ENCODE measurements around the gene ASPHD1. TPM values are rescaled to one million over a fixed set of nuclear protein-coding genes. Genes with fewer than 3 reads are reported as not detected.

ASPHD1 gene
- 13.1 TPM for total RNA-seq

GRCh38 chr16:29900102-29900887 is at the start of gene ASPHD1:
Gene ASPHD1 (plus strand): TSS chr16:29900488. CDS start chr16:29900972, 484 bp downstream.

GRCh38 chr16:29862884-29863668 is 37.2 kb upstream of the ASPHD1 start, which contains the start of gene CDIPT:
Gene CDIPT (minus strand): TSS chr16:29863226. CDS start chr16:29862857, 369 bp downstream.

GRCh38 chr16:29899516-29900101 is 679 bp upstream of the ASPHD1 start, which contains the start of gene SEZ6L2:
Gene SEZ6L2 (minus strand): TSS chr16:29899550. CDS start chr16:29899019, 531 bp downstream.

GRCh38 chr16:29925781-29926710 is 25.8 kb downstream of the ASPHD1 start, which contains the start of gene KCTD13:
Gene KCTD13 (minus strand): TSS chr16:29926226. CDS start chr16:29926033, 193 bp downstream.

Other genes with a start within 250 kb of the ASPHD1 start
- under 0.01 TPM for gene SPN, start 237.2 kb upstream of the ASPHD1 start, total RNA-seq
- 2.8 TPM for gene QPRT, start 221.3 kb upstream of the ASPHD1 start, total RNA-seq
- gene C16orf54, start 154.5 kb upstream of the ASPHD1 start, total RNA-seq, result 0.31 TPM
- gene ZG16, start 122.2 kb upstream of the ASPHD1 start, total RNA-seq, result not detected
- 52.9 TPM for gene KIF22, start 109.7 kb upstream of the ASPHD1 start, total RNA-seq
- gene MAZ, start 94.0 kb upstream of the ASPHD1 start, total RNA-seq, result 292 TPM
- 36.0 TPM for gene PRRT2, start 88.3 kb upstream of the ASPHD1 start, total RNA-seq
- gene PAGR1, start 84.3 kb upstream of the ASPHD1 start, total RNA-seq, result 18.8 TPM
- gene MVP, start 80.0 kb upstream of the ASPHD1 start, total RNA-seq, result 5.6 TPM
- gene CDIPT, start 37.3 kb upstream of the ASPHD1 start, total RNA-seq, result 48.8 TPM
- 52.0 TPM for gene SEZ6L2, start 938 bp upstream of the ASPHD1 start, total RNA-seq
- gene KCTD13, start 25.7 kb downstream of the ASPHD1 start, total RNA-seq, result 36.6 TPM
- 25.4 TPM for gene TMEM219, start 61.6 kb downstream of the ASPHD1 start, total RNA-seq
- 55.4 TPM for gene TAOK2, start 73.4 kb downstream of the ASPHD1 start, total RNA-seq
- 18.8 TPM for gene HIRIP3, start 95.1 kb downstream of the ASPHD1 start, total RNA-seq
- gene INO80E, start 95.8 kb downstream of the ASPHD1 start, total RNA-seq, result 22.8 TPM
- 17.2 TPM for gene DOC2A, start 110.5 kb downstream of the ASPHD1 start, total RNA-seq
- not detected for gene C16orf92, start 122.7 kb downstream of the ASPHD1 start, total RNA-seq
- gene TLCD3B, start 130.8 kb downstream of the ASPHD1 start, total RNA-seq, result 24.4 TPM
- gene ALDOA, start 165.3 kb downstream of the ASPHD1 start, total RNA-seq, result 89.8 TPM
- 60.4 TPM for gene PPP4C, start 175.5 kb downstream of the ASPHD1 start, total RNA-seq
- gene TBX6, start 191.4 kb downstream of the ASPHD1 start, total RNA-seq, result 0.31 TPM
- gene YPEL3, start 195.7 kb downstream of the ASPHD1 start, total RNA-seq, result 29.1 TPM
- gene GDPD3, start 213.0 kb downstream of the ASPHD1 start, total RNA-seq, result 1.9 TPM
- gene MAPK3, start 222.7 kb downstream of the ASPHD1 start, total RNA-seq, result 26.0 TPM

Data from parietal lobe (tissue), 1 donor.